Peyer's patch (tissue), 4 donors: ENCODE results near the gene SLC7A7. TPM values are rescaled to one million over a fixed set of nuclear protein-coding genes. Genes with fewer than 3 reads are reported as not detected.

ENCODE experiments used
- DNase-seq, 3 donors: peaks; one replicate each; pipeline ENCODE4 v3.0.0-alpha.2; 2017 to 2019
- H3K27ac ChIP-seq, 4 donors: fragments of 200-600 bp; sonication (generic); one replicate each; pipeline ENCODE4 v1.5.1; 2016 to 2019
- H3K27me3 ChIP-seq, 2 donors: fragments of 200-600 bp; sonication (generic); one replicate each; pipeline ENCODE4 v1.5.1; 2019
- H3K36me3 ChIP-seq, 3 donors: fragments of 200-600 bp; sonication (generic); one replicate each; pipeline ENCODE4 v1.5.1; 2016 to 2019
- H3K4me1 ChIP-seq, 4 donors: fragments of 200-600 bp; sonication (generic); one replicate each; pipeline ENCODE4 v1.5.1; 2016 to 2019
- H3K4me3 ChIP-seq, 4 donors: fragments of 200-600 bp; sonication (generic); 1 replicate in 3 of 4; 2 replicates in 1 of 4; pipeline ENCODE4 v1.5.1; 2016 to 2019; ENCODE audit warnings: mild to moderate bottlenecking in 1 of 4
- H3K9me3 ChIP-seq, 4 donors: fragments of 200-600 bp; sonication (generic); one replicate each; pipeline ENCODE4 v1.5.1; 2016 to 2019; ENCODE audit warnings: mild to moderate bottlenecking in 1 of 4
- POLR2A ChIP-seq, 2 donors: fragments of 450-650 bp; IDR thresholded peaks; one replicate each; pipeline ENCODE4 v1.5.1; 2017; ENCODE audit warnings: antibody characterized with exemption in 2 of 2, mild to moderate bottlenecking in 2 of 2, moderate library complexity in 2 of 2
- total RNA-seq, 4 donors: library from RNA; depleted of rRNA; stranded (reverse); fragments of >200 nt; gene quantifications; one replicate each; pipeline ENCODE4 v1.1.0, GENCODE V29; 2016
- TF ChIP-seq, protein P1 (sequence below), 6 experiments: fragments of 450-650 bp in 4 of 6; fragments of 200-600 bp in 2 of 6; sonication (generic) in 1 of 6; IDR thresholded peaks; one replicate each; pipeline ENCODE4 v1.5.1; 2017 to 2019; ENCODE audit warnings: antibody characterized with exemption in 6 of 6, mild to moderate bottlenecking in 3 of 6, moderate library complexity in 1 of 6

Gene SLC7A7
- total RNA-seq, 4 donors from 2014 or later, result 30.5 to 787 (median 367) TPM

DNA sequence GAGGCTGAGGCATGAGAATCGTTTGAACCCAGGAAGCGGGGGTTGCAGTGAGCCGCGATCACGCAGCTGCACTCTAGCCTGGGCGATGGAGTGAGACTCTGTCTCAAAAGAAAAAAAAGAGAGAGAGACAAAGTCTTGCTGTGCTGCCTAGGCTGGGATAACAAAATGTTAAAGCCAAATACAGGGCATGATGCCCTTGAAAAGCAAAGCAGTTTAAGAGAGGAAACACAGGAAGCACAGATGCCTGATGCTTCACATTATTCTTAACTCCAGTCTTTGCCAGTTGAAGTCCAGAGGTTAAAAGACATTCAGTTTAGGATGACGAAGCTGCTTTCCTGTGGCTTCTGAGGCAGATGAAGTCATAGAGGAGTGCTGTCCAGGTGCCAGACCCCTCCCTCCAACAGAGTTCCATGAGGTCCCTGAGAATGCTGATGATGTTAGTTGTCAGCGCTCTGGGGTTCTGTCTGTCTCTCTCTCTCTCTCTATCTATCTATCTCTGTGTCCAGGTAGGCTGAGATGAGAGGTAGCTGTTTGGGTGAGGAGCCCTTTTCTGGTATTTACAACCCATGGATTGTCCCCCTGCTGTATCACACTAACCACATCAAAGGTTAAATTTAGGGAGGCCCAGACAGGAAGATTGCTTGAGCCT is 9.6 kb upstream of the SLC7A7 start:
- DNase-seq, result peak in 1 of 3 donors; percentile 79

DNA sequence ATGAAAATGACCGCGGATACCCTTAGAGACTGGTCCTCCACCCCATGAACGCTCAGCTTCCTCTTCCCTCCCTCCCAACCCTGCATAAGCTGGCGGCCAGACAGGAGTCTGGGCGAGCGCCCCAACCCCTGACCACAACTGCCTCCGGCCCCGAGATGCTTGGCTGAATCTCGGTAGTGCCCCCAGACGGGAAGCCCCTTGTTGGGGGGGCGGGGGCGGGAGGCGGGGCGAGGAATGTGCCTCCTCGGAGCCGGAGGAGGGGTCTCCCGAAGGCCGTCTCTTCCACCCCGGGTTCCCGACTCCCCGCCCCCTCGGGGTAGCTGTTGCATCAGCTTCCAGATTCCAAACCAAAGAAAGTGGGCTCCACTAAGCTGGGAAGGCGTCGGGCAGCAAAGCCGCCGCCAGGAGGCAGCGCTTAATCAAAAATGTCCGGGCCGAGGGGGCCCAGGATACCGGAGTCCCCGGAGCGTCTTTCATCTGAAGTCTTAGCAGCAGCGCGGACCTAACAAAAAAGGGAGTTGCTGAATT is 7.4 kb upstream of the SLC7A7 start:
- peak overlapping the region; percentile 72 to 97 (median 87) for H3K27ac ChIP-seq
- H3K36me3 ChIP-seq, result no peaks in the 10 kb centered on the region
- H3K4me3 ChIP-seq, result peak overlapping the region; percentile 36 to 59 (median 52)
- no peaks in the 10 kb centered on the region for H3K27me3 ChIP-seq
- peaks cover 0 to 67% (median 4%) of the 10 kb centered on the region in 4 donors for H3K4me1 ChIP-seq
- TF ChIP-seq, protein P1, sequence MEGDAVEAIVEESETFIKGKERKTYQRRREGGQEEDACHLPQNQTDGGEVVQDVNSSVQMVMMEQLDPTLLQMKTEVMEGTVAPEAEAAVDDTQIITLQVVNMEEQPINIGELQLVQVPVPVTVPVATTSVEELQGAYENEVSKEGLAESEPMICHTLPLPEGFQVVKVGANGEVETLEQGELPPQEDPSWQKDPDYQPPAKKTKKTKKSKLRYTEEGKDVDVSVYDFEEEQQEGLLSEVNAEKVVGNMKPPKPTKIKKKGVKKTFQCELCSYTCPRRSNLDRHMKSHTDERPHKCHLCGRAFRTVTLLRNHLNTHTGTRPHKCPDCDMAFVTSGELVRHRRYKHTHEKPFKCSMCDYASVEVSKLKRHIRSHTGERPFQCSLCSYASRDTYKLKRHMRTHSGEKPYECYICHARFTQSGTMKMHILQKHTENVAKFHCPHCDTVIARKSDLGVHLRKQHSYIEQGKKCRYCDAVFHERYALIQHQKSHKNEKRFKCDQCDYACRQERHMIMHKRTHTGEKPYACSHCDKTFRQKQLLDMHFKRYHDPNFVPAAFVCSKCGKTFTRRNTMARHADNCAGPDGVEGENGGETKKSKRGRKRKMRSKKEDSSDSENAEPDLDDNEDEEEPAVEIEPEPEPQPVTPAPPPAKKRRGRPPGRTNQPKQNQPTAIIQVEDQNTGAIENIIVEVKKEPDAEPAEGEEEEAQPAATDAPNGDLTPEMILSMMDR (IDR thresholded peaks at IDR 0.05), result peak; percentile 44 to 81 (median 80)
- TF ChIP-seq POLR2A (IDR thresholded peaks at IDR 0.05), result no peak
- peak; percentile 71 to 87 (median 82) for DNase-seq
- H3K9me3 ChIP-seq, result no peaks in the 10 kb centered on the region

More for the DNA sequence above, 9.6 kb upstream of the SLC7A7 start:
- H3K36me3 ChIP-seq, result no peaks in the 10 kb centered on the region
- H3K4me1 ChIP-seq, result peaks cover 0 to 47% (median 4%) of the 10 kb centered on the region in 4 donors
- H3K9me3 ChIP-seq, result no peaks in the 10 kb centered on the region
- H3K27ac ChIP-seq, result peak overlapping the region in 2 of 4 donors; percentile 20 to 29
- no peaks in the 10 kb centered on the region for H3K27me3 ChIP-seq
- H3K4me3 ChIP-seq, result no peak overlapping the region
- TF ChIP-seq POLR2A (IDR thresholded peaks at IDR 0.05), result peak in 1 of 2 donors; percentile 49
- TF ChIP-seq, protein P1 (IDR thresholded peaks at IDR 0.05), result no peak

DNA sequence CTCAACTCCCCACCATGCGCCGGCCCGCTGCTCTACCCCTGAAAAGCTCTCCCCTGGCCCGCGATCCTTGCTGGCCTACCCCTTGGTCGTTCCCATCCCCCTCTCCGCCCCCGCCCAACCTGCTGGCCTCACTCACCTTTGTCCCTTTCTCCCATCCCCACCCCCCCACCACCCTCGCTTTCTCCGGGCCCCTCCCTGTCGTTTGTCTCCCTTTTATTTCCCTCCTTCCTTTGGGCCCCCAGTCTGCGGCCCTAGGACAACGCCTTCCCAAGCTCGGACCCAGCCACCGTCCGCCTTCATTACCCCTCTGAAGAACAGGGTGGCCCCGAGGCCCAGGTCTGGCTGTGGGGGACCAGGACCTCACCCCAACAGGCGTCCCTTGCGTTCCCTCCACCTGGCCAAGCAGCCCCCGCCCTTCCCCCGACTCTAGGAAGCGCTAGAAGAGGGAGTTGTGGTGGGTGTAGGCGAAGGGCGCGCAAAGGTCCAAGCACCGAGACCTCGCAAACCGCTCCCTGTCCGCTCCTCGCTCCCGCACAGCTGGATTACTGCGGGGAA is 6.9 kb upstream of the SLC7A7 start:
- H3K27ac ChIP-seq, result peak overlapping the region; percentile 72 to 97 (median 87)
- peak overlapping the region; percentile 36 to 59 (median 52) for H3K4me3 ChIP-seq
- H3K27me3 ChIP-seq, result no peaks in the 10 kb centered on the region
- H3K9me3 ChIP-seq, result no peaks in the 10 kb centered on the region
- H3K36me3 ChIP-seq, result no peaks in the 10 kb centered on the region
- peaks cover 0 to 72% (median 4%) of the 10 kb centered on the region in 4 donors for H3K4me1 ChIP-seq
- no peak for TF ChIP-seq POLR2A (IDR thresholded peaks at IDR 0.05)
- TF ChIP-seq, protein P1 (IDR thresholded peaks at IDR 0.05), result no peak
- peak in 2 of 3 donors; percentile 69 to 81 for DNase-seq

DNA sequence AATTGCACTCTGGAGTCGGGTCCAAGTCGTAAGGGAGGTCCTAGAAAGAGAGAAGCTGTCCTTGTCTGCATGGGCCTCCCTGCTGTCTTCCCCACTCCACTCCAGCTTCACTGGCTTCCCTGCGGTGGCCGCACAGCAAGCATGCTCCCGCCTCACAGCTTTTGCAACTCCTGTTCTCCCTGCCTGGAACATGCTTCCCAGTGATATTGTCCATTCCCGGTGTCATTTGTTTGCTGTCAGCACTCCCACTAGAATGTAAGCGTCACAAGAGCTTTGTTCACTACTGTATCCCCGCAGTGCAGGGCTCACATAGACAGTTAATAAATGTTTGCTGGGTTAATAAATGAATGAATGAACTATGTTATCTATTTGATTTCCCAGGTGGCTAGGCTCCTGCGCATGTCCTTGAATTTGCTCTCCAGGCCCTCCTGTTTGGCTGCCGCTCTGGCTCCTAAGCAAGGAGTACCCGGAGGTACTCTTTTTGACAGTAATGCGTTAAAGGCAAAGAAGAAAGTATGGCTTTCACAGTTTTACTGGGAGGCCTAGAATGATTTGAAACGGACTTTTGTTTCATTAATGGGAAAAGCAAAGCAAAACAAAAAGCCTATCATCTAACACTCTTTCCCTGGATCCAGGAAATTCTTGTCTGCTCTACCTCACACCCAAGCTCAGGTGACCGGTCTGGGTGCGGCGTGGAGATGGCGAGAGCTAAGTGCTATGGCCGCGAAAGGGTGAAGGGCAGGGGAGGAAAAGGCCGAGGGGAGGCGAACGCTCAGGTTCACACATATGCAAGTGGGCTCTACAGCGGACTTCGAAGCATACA is 6.2 kb upstream of the SLC7A7 start:
- Histone ChIP-seq H3K4me1 (peaks cover 0 to 78% (median 4%) of the 10 kb centered on the region in 4 donors), H3K36me3 (no peaks in the 10 kb centered on the region), H3K27ac (peak overlapping the region; percentile 72 to 97 (median 87)), H3K9me3 (no peaks in the 10 kb centered on the region), H3K27me3 (no peaks in the 10 kb centered on the region), H3K4me3 (peak overlapping the region in 2 of 4 donors; percentile 1 to 57)
- peak in 2 of 3 donors; percentile 73 to 80 for DNase-seq
- TF ChIP-seq POLR2A (IDR thresholded peaks at IDR 0.05), result peak; percentile 9 to 65
- TF ChIP-seq, protein P1 (IDR thresholded peaks at IDR 0.05), result no peak

DNA sequence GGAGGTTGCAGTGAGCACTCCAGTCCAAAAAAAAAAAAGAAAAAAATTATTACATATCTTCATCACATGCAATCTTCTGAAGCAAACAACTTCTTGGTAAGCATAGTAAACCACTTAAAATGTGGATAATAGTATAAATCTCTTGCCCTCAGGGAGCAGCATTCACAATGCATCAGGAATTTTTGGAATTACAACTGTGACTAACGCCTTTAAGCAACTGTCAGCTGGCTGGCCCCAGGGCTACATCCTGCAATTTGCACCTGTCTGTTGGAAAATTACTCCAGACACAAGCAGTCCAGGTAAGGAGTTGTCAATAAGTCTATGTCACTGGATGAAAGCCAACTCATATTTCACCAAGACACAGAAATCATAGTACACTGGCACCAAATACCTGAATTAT is 5.5 kb upstream of the SLC7A7 start:
- no peak for DNase-seq
- Histone ChIP-seq H3K4me3 (peak overlapping the region in 1 of 4 donors; percentile 5), H3K27ac (peak overlapping the region; percentile 72 to 97 (median 87)), H3K4me1 (peaks cover 0 to 82% (median 4%) of the 10 kb centered on the region in 4 donors), H3K27me3 (no peaks in the 10 kb centered on the region), H3K9me3 (no peaks in the 10 kb centered on the region), H3K36me3 (no peaks in the 10 kb centered on the region)
- no peak for TF ChIP-seq POLR2A (IDR thresholded peaks at IDR 0.05)
- TF ChIP-seq, protein P1 (IDR thresholded peaks at IDR 0.05), result no peak
